HFFc6 (cell line): ENCODE measurements around the gene KIF11. TPM values are rescaled to one million over a fixed set of nuclear protein-coding genes. Genes with fewer than 3 reads are reported as not detected.

Experiments
- DNase-seq: peaks from one replicate; pipeline ENCODE4 v3.0.0-alpha.2; 2018
- H3K27ac Mint-ChIP-seq: 2 replicates; pipeline ENCODE4 v1.8.0; 2020; ENCODE audit warnings: mild to moderate bottlenecking, mixed read lengths
- H3K27me3 Mint-ChIP-seq: 2 replicates; pipeline ENCODE4 v1.8.0; 2021; ENCODE audit warnings: mild to moderate bottlenecking, moderate library complexity, mixed read lengths; ENCODE audit not compliant: insufficient read depth
- H3K36me3 Mint-ChIP-seq: 2 replicates; pipeline ENCODE4 v1.8.0; 2021; ENCODE audit warnings: low read depth, mixed read lengths
- H3K4me1 Mint-ChIP-seq: 2 replicates; pipeline ENCODE4 v1.8.0; 2020; ENCODE audit warnings: low read depth, mixed read lengths
- H3K4me3 Mint-ChIP-seq: 2 replicates; pipeline ENCODE4 v1.8.0; 2020; ENCODE audit warnings: mild to moderate bottlenecking, moderate library complexity, mixed read lengths
- H3K9me3 Mint-ChIP-seq: 2 replicates; pipeline ENCODE4 v1.8.0; 2020; ENCODE audit warnings: mild to moderate bottlenecking, mixed read lengths
- total RNA-seq, 6 experiments: library from RNA; stranded (reverse); fragmentation: NEBNext Ultra II Directional; extraction: Animal tissue kit (Norgen Biotek cat#: 25700); gene quantifications; 2 replicates in 1 of 6; 3 replicates in 5 of 6; pipeline ENCODE4 v1.2.3, GENCODE V29; 2021
- TF ChIP-seq, protein P1 (sequence below): fragments of 200-600 bp; sonication (generic); IDR thresholded peaks from 2 replicates; pipeline ENCODE4 v1.5.0; 2021; ENCODE audit warnings: antibody characterized with exemption, mild to moderate bottlenecking

Gene KIF11
- total RNA-seq, 6 experiments from 2014 or later: 16.8 to 40.3 (median 35.3) TPM

DNA sequence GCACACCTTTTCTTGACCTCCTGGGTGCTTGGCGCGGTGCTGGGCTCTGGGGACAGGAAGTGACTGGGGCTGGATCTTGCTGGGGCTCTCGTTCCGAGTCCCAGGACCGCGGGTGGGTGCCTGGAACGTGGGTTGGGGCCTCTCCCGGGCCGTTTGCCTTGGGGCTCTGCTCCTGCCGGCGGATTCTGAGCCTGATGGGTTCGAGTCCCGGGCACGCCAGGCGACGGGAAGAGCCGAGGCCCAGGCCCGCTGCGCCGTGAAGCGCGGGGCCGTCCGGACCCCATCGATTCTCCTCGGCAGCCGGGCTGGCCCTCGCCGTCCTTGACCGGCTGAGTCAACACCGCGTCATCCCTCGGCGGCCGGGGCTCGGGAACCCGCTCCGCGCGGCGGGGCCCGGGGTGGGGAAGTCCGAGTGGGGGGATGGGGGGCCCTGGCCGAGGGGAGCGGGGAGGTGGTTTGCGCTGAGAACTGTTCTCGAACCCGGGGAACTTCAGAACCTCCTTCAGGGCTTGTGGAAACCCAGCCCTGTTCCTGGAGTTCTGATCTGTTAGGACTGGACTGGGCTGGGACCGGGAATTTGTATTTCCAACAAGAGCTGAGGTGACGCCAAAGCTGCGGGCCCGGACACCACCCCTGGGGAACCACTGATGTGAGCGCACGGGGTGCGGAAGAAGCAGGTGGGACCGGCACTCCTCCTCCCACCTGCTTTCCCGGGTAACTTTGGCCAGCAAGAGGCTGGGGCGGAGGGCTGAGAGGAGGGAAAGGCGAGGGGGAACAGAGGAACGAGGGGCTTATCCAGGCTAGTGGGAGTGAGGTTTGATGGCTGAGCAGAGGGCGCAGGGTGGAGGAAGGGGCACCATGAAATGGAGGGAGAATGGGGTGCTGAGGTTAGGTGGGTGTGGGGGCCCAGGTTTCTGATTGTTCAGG, 103.0 kb downstream of the KIF11 start:
- H3K4me1 Mint-ChIP-seq: peaks cover 55% of the 10 kb centered on the region
- H3K9me3 Mint-ChIP-seq: no peaks in the 10 kb centered on the region; the same call in 1 of the 2 replicates
- DNase-seq: peak; percentile 25
- H3K36me3 Mint-ChIP-seq: peaks cover 4% of the 10 kb centered on the region; the same call in 1 of the 2 replicates
- TF ChIP-seq, protein P1, sequence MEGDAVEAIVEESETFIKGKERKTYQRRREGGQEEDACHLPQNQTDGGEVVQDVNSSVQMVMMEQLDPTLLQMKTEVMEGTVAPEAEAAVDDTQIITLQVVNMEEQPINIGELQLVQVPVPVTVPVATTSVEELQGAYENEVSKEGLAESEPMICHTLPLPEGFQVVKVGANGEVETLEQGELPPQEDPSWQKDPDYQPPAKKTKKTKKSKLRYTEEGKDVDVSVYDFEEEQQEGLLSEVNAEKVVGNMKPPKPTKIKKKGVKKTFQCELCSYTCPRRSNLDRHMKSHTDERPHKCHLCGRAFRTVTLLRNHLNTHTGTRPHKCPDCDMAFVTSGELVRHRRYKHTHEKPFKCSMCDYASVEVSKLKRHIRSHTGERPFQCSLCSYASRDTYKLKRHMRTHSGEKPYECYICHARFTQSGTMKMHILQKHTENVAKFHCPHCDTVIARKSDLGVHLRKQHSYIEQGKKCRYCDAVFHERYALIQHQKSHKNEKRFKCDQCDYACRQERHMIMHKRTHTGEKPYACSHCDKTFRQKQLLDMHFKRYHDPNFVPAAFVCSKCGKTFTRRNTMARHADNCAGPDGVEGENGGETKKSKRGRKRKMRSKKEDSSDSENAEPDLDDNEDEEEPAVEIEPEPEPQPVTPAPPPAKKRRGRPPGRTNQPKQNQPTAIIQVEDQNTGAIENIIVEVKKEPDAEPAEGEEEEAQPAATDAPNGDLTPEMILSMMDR: no peak
- peak overlapping the region; percentile 79 for H3K27ac Mint-ChIP-seq
- peaks cover 3% of the 10 kb centered on the region; the same call in 1 of the 2 replicates for H3K27me3 Mint-ChIP-seq
- peak overlapping the region; percentile 83 for H3K4me3 Mint-ChIP-seq

DNA sequence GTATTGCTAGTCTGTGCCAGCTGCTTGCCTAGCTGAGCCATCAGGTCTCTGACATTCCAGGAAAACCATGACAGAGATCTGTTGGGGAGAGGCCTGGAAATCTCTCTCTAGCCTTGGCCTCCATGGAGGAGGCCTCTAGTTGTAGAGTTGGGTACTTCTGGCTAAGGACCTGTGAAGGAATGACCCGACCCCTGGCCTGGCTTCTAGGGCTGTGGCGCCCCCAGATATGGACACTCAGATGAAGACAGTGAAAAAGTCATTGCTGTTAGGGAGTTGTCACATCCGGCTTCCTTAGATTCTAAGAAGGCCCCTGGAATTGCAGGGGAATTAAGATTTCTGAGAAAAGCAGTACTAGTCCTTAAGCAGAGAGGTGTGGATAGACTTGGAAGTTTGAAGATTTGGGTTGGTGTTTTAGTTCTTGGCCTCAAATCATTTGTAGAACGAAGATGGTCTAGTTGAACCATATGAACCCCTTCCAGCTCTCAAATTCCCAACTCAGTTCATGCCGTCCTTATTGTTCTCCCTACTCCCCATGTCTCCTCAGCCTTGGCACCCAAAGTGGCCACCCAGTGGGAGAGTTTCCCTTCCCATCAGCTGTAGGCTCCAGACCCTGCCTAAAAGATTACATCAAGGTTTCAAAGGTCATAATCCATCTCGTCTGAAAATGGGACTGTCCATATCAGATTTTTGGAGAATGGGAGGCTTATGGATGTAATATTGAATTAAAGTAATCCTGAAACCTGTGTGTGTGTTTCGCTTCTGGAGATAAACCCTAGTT, 103.9 kb downstream of the KIF11 start:
- Mint-ChIP-seq H3K27ac (peak overlapping the region; percentile 79), H3K4me3 (peak overlapping the region; percentile 83), H3K4me1 (peaks cover 55% of the 10 kb centered on the region), H3K9me3 (no peaks in the 10 kb centered on the region; the same call in 1 of the 2 replicates), H3K36me3 (peaks cover 4% of the 10 kb centered on the region; the same call in 1 of the 2 replicates), H3K27me3 (peaks cover 3% of the 10 kb centered on the region; the same call in 1 of the 2 replicates)
- TF ChIP-seq, protein P1: no peak
- DNase-seq: no peak

DNA sequence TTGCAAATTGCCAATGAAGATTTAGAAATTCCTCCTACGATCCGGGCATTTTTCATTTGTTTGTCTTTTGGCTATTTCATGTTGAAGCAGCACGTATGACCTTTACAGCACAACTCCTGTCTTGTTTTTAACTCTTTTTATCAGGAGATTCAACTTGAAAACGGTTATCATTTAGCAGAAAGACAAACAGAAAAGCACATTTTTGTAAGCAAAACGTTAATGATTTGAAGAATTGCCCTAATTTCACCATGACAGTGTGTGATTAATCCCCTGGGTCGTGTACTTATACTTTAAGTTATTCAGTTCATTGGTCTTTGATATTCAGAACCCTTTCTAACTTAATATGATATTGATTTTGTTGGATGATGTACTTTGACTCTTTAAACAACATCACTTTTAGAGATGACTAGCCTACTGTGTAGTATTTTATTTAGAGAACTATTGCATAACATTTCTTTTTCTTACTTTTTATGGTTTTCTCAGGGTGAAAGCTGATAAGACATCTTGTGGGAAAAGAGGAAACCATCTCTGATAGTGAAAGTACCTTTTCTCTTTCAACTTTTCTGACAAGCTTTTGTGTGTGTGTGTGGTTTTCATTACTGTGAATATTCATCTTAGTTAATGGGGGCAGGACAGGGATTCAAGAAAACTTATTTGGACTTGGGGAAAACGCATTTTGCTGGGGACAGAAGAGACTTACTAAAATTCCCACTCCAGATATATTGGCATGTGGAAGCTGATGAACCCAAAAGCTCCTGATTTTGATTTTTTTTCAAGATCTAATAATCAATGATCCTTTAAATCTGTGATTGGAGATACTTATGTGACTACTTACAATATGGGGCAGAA, 105.0 kb downstream of the KIF11 start:
- TF ChIP-seq, protein P1: no peak
- Mint-ChIP-seq H3K27me3 (peaks cover 3% of the 10 kb centered on the region; the same call in 1 of the 2 replicates), H3K36me3 (no peaks in the 10 kb centered on the region), H3K27ac (no peak overlapping the region; the same call in 1 of the 2 replicates), H3K4me3 (no peak overlapping the region; the same call in 1 of the 2 replicates), H3K9me3 (no peaks in the 10 kb centered on the region), H3K4me1 (peaks cover 55% of the 10 kb centered on the region)
- DNase-seq: no peak

DNA sequence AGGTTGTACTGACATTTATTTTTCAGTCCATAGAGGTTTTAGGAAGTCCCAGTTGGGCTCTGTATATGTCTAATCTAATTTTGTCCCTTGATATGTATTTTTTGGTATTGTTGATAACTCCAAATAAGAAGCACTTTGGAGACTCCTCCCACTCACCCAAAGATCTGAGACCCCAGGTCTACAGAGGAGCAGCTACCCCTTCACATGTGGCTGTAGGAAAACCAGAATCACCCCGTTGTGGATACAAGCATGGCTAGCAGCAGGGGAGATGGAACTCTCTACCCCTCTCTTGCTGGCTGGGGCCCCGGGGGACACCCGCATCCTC, 106.2 kb downstream of the KIF11 start:
- H3K4me3 Mint-ChIP-seq: peak overlapping the region; percentile 86
- H3K36me3 Mint-ChIP-seq: no peaks in the 10 kb centered on the region
- DNase-seq: no peak
- H3K27ac Mint-ChIP-seq: peak overlapping the region; percentile 69
- peaks cover 3% of the 10 kb centered on the region; the same call in 1 of the 2 replicates for H3K27me3 Mint-ChIP-seq
- peaks cover 54% of the 10 kb centered on the region for H3K4me1 Mint-ChIP-seq
- TF ChIP-seq, protein P1: no peak
- H3K9me3 Mint-ChIP-seq: no peaks in the 10 kb centered on the region
